SK-N-SH treated with all-trans-retinoic acid at 6 μM for 48 hours (cell line): ENCODE measurements around the gene SH3BP5L.

Experiments used
- ATAC-seq: fragments of 200-7000 bp; cut with Tn5 transposase; 3 replicates; pipeline ENCODE4 v1.9.1; 2020; ENCODE audit warnings: mild to moderate bottlenecking, moderate library complexity
- ARNTL ChIP-seq: fragments of 450-650 bp; formaldehyde crosslinking; IDR thresholded peaks from 2 replicates; pipeline ENCODE4 v1.5.0; 2020; ENCODE audit warnings: low read depth, mild to moderate bottlenecking, moderate library complexity, borderline replicate concordance
- BACH2 ChIP-seq: fragments of 250-450 bp; sonication (Bioruptor Pico); IDR thresholded peaks from 2 replicates; pipeline ENCODE4 v1.9.0; 2021; ENCODE audit warnings: mild to moderate bottlenecking, borderline replicate concordance
- CREB5 ChIP-seq: fragments of 250-450 bp; sonication (Bioruptor Pico); IDR thresholded peaks from 2 replicates; pipeline ENCODE4 v1.5.1; 2020; ENCODE audit warnings: low read depth, mild to moderate bottlenecking, moderate library complexity
- CSDC2 ChIP-seq: fragments of 250-450 bp; sonication (Bioruptor Pico); IDR thresholded peaks from 2 replicates; pipeline ENCODE4 v1.5.0; 2020; ENCODE audit warnings: mild to moderate bottlenecking, moderate library complexity
- CSRNP3 ChIP-seq: fragments of 250-450 bp; sonication (Bioruptor Pico); IDR thresholded peaks from 2 replicates; pipeline ENCODE4 v1.5.1; 2021; ENCODE audit warnings: mild to moderate bottlenecking, moderate library complexity
- ESRRG ChIP-seq: fragments of 250-450 bp; sonication (Bioruptor Pico); IDR thresholded peaks from 2 replicates; pipeline ENCODE4 v1.6.1; 2021; ENCODE audit warnings: mild to moderate bottlenecking
- GLIS3 ChIP-seq: fragments of 250-450 bp; sonication (Bioruptor Pico); IDR thresholded peaks from 2 replicates; pipeline ENCODE4 v1.5.0; 2020; ENCODE audit warnings: mild to moderate bottlenecking, moderate library complexity
- ISL1 ChIP-seq: fragments of 250-450 bp; sonication (Bioruptor Pico); IDR thresholded peaks from 2 replicates; pipeline ENCODE4 v2.1.2; 2022; ENCODE audit warnings: mild to moderate bottlenecking, moderate library complexity
- PATZ1 ChIP-seq: fragments of 250-450 bp; sonication (Bioruptor Pico); IDR thresholded peaks from 2 replicates; pipeline ENCODE4 v1.8.0; 2020; ENCODE audit warnings: mild to moderate bottlenecking, moderate library complexity, borderline replicate concordance
- POU6F1 ChIP-seq: fragments of 250-450 bp; sonication (Bioruptor Pico); IDR thresholded peaks from 2 replicates; pipeline ENCODE4 v1.8.0; 2021; ENCODE audit warnings: low read depth, mild to moderate bottlenecking, moderate library complexity, borderline replicate concordance
- RARB ChIP-seq: fragments of 250-450 bp; sonication (Bioruptor Pico); IDR thresholded peaks from 2 replicates; pipeline ENCODE4 v1.8.0; 2021; ENCODE audit warnings: mild to moderate bottlenecking, moderate library complexity
- TCF4 ChIP-seq: fragments of 250-450 bp; sonication (Bioruptor Pico); IDR thresholded peaks from 2 replicates; pipeline ENCODE4 v1.8.0; 2021; ENCODE audit warnings: mild to moderate bottlenecking, moderate library complexity, borderline replicate concordance
- TOX ChIP-seq: fragments of 250-450 bp; sonication (Bioruptor Pico); IDR thresholded peaks from 2 replicates; pipeline ENCODE4 v1.8.0; 2021; ENCODE audit warnings: mild to moderate bottlenecking, moderate library complexity, borderline replicate concordance
- TSHZ2 ChIP-seq: fragments of 250-450 bp; sonication (Bioruptor Pico); IDR thresholded peaks from 2 replicates; pipeline ENCODE4 v1.5.0; 2020; ENCODE audit warnings: mild to moderate bottlenecking, moderate library complexity
- ZFP3 ChIP-seq: fragments of 250-450 bp; sonication (Bioruptor Pico); IDR thresholded peaks from 2 replicates; pipeline ENCODE4 v1.5.0; 2020; ENCODE audit warnings: mild to moderate bottlenecking, moderate library complexity
- ZFP30 ChIP-seq: fragments of 450-650 bp; formaldehyde crosslinking; IDR thresholded peaks from 2 replicates; pipeline ENCODE4 v1.5.0; 2022; ENCODE audit warnings: mild to moderate bottlenecking, moderate library complexity
- ZNF565 ChIP-seq: fragments of 450-650 bp; formaldehyde crosslinking; conservative IDR thresholded peaks from 2 replicates; pipeline ENCODE4 v1.5.0; 2020; ENCODE audit warnings: low read depth, mild to moderate bottlenecking, moderate library complexity
- ZNF70 ChIP-seq: fragments of 450-650 bp; formaldehyde crosslinking; IDR thresholded peaks from 2 replicates; pipeline ENCODE4 v1.5.0; 2020; ENCODE audit warnings: mild to moderate bottlenecking, moderate library complexity
- ZNF8 ChIP-seq: fragments of 450-650 bp; formaldehyde crosslinking; IDR thresholded peaks from 2 replicates; pipeline ENCODE4 v1.5.0; 2020; ENCODE audit warnings: mild to moderate bottlenecking, moderate library complexity

The SH3BP5L gene

GRCh38 chr1:248824701-248825100, 1.0 kb downstream of the SH3BP5L start:
- no peak for TF ChIP-seq CSDC2 (CRISPR knock-in tag)
- TF ChIP-seq GLIS3: no peak
- no peak for TF ChIP-seq CREB5 (CRISPR knock-in tag)
- TF ChIP-seq ISL1: no peak
- no peak for TF ChIP-seq ARNTL (CRISPR knock-in tag)
- no peak for TF ChIP-seq POU6F1
- TF ChIP-seq TSHZ2 (CRISPR knock-in tag): no peak
- TF ChIP-seq TCF4 (CRISPR knock-in tag): no peak
- no peak for TF ChIP-seq ZFP3
- TF ChIP-seq CSRNP3 (CRISPR knock-in tag): no peak
- no peak for TF ChIP-seq ZFP30 (CRISPR knock-in tag)
- TF ChIP-seq ZNF565: no peak
- no peak for TF ChIP-seq ZNF70
- TF ChIP-seq BACH2: no peak
- TF ChIP-seq PATZ1 (CRISPR knock-in tag): no peak
- no peak for TF ChIP-seq ESRRG (CRISPR knock-in tag)
- TF ChIP-seq TOX: no peak
- no peak for TF ChIP-seq RARB (CRISPR knock-in tag)
- ATAC-seq: no peak

GRCh38 chr1:248824301-248824700, 1.4 kb downstream of the SH3BP5L start:
- TF ChIP-seq CSRNP3 (CRISPR knock-in tag) (no peak), CREB5 (CRISPR knock-in tag) (no peak), RARB (CRISPR knock-in tag) (no peak), ZNF8 (no peak), ARNTL (CRISPR knock-in tag) (no peak), BACH2 (no peak)
- ATAC-seq: no peak
